ENCODE measurements around the gene F11R.
"Not testable (repeated sequence)": the region's sequence is repeated elsewhere in the genome, so short reads cannot be mapped to it uniquely, and the experiment has no call there.

The F11R gene

DNA sequence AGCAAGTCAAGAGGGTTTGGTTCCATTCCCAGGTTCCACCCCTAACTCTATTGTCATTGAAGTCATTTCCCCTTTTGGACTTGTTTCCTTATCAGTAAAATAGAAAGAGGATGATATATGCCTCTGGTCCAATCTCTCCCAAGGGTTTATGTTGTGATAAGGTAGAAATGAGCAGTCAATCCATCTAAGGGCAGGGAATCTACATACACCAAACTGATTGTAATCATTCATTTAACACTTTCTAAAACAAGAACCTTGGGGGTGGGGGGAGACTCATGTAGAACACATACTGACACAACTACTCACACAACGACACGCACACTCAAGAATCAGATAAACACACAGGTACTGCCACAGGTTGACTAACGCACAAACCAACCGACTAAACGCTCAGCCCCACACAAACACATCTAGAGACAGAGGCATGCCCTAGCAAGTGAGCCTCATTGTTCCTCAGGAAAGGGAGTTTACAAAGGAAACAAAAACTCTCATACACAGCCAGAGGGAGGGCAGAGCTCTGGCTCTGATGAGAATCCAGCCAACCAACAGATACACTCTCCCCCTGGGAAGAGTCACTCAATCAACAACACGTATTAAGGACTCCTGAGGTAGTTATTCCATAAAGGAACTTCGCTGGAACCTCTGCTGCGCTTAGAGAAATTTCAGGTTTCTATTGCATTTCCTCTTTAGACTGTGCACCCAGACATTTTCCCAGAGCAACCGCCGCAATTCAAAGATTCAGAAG, 1.0 kb downstream of the F11R start:
- ChIA-PET CTCF (interaction anchor here (0.7 to 2.8 kb wide), 8 partner anchors 20 to 75 kb away, joined by 3 to 18 read pairs (median 7); partner anchors contain the start of genes TSTD1 and USF1), POLR2A (interaction anchor here (0.8 to 3.1 kb wide), 12 partner anchors 8 to 206 kb away, joined by 3 to 50 read pairs (median 7); partner anchors contain the start of genes TOMM40L, TSTD1 and USF1)
- TF ChIP-seq ZNF707 (tag by site-specific recombination; IDR thresholded peaks at IDR 0.05) (no peak), ZNF626 (tag by site-specific recombination; IDR thresholded peaks at IDR 0.05) (no peak), SCRT1 (tag by site-specific recombination; IDR thresholded peaks at IDR 0.05; ENCODE audit: borderline replicate concordance) (peak; percentile 93), HOXC10 (CRISPR knock-in tag; IDR thresholded peaks at IDR 0.05) (no peak), ZNF311 (tag by site-specific recombination; IDR thresholded peaks at IDR 0.05; ENCODE audit: borderline replicate concordance) (no peak), SP2 (tag by site-specific recombination; IDR thresholded peaks at IDR 0.05) (peak; percentile 45), HOXA7 (CRISPR knock-in tag; IDR thresholded peaks at IDR 0.05; ENCODE audit: borderline replicate concordance) (no peak), PRDM1 (tag by site-specific recombination; IDR thresholded peaks at IDR 0.05) (peak; percentile 88), ZNF561 (tag by site-specific recombination; IDR thresholded peaks at IDR 0.05; ENCODE audit: borderline replicate concordance) (no peak), KLF16 (tag by site-specific recombination; IDR thresholded peaks at IDR 0.05) (no peak), KLF9 (tag by site-specific recombination; IDR thresholded peaks at IDR 0.05; ENCODE audit: low read depth) (no peak), ZNF664 (tag by site-specific recombination; IDR thresholded peaks at IDR 0.05) (0 out of 2 replicates have a peak, but pooled peaks have one; percentile 44), SCRT2 (tag by site-specific recombination; IDR thresholded peaks at IDR 0.05) (peak; percentile 89), WT1 (tag by site-specific recombination; IDR thresholded peaks at IDR 0.05) (peak; percentile 78), ZNF785 (tag by site-specific recombination; IDR thresholded peaks at IDR 0.05) (no peak), FEZF1 (tag by site-specific recombination; IDR thresholded peaks at IDR 0.05) (peak; percentile 74)
- TF ChIP-seq, protein P1, sequence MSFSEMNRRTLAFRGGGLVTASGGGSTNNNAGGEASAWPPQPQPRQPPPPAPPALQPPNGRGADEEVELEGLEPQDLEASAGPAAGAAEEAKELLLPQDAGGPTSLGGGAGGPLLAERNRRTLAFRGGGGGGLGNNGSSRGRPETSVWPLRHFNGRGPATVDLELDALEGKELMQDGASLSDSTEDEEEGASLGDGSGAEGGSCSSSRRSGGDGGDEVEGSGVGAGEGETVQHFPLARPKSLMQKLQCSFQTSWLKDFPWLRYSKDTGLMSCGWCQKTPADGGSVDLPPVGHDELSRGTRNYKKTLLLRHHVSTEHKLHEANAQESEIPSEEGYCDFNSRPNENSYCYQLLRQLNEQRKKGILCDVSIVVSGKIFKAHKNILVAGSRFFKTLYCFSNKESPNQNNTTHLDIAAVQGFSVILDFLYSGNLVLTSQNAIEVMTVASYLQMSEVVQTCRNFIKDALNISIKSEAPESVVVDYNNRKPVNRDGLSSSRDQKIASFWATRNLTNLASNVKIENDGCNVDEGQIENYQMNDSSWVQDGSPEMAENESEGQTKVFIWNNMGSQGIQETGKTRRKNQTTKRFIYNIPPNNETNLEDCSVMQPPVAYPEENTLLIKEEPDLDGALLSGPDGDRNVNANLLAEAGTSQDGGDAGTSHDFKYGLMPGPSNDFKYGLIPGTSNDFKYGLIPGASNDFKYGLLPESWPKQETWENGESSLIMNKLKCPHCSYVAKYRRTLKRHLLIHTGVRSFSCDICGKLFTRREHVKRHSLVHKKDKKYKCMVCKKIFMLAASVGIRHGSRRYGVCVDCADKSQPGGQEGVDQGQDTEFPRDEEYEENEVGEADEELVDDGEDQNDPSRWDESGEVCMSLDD (tag by site-specific recombination; IDR thresholded peaks at IDR 0.05) = no peak
- Histone ChIP-seq H3K4me1 (ENCODE audit: control insufficient read depth, insufficient read depth, low read length) (0 out of 2 replicates have a peak, but pooled peaks cover 2% of the 10 kb centered on the region), H3K36me3 (ENCODE audit: control insufficient read depth in 2 of 2, insufficient read depth in 1 of 2, low read length in 2 of 2) (no peaks in the 10 kb centered on the region), H3K4me3 (ENCODE audit: low read depth, low read length) (peak overlapping the region; percentile 59), H3K9me3 (ENCODE audit: control insufficient read depth, insufficient read depth, low read depth, low read length) (no peaks in the 10 kb centered on the region), H3K27ac (ENCODE audit: extremely low read depth, low read depth, low read length) (peak overlapping the region; percentile 35; the same call in 1 of the 2 replicates)

- H3K4me1 ChIP-seq (ENCODE audit: control insufficient read depth, insufficient read depth, low read length); H3K4me3 ChIP-seq (ENCODE audit: low read depth, low read length); H3K9me3 ChIP-seq (ENCODE audit: control insufficient read depth, insufficient read depth, low read depth, low read length); H3K36me3 ChIP-seq (ENCODE audit: control insufficient read depth in 2 of 2, insufficient read depth in 1 of 2, low read length in 2 of 2); H3K27ac ChIP-seq (ENCODE audit: extremely low read depth, low read depth, low read length): not testable (repeated sequence)
- CTCF ChIA-PET = interaction anchor here (0.7 to 1.6 kb wide), 4 partner anchors 22 to 66 kb away, joined by 3 to 7 read pairs (median 5); no protein-coding TSS in a partner anchor
- POLR2A ChIA-PET = interaction anchor here (1.4 to 3.1 kb wide), 2 partner anchors 26 to 98 kb away, joined by 3 to 50 read pairs; partner anchors contain the start of genes NIT1, PFDN2 and USF1
Observed at GRCh38 chr1:161019111-161019660, 1.8 kb downstream of the F11R start.

- H3K4me1 ChIP-seq (ENCODE audit: control insufficient read depth, insufficient read depth, low read length) = 0 out of 2 replicates have a peak, but pooled peaks cover 2% of the 10 kb centered on the region
- H3K4me3 ChIP-seq (ENCODE audit: low read depth, low read length) = no peak overlapping the region
- POLR2A ChIA-PET = interaction anchor here (0.6 to 1.4 kb wide), 3 partner anchors 21 to 99 kb away, joined by 3 read pairs; partner anchors contain the start of genes NIT1, PFDN2 and TSTD1
- TF ChIP-seq ZNF114 (tag by site-specific recombination; IDR thresholded peaks at IDR 0.05) = no peak
- TF ChIP-seq ZNF138 (tag by site-specific recombination; IDR thresholded peaks at IDR 0.05; ENCODE audit: borderline replicate concordance) = no peak
- TF ChIP-seq ZNF473 (tag by site-specific recombination; IDR thresholded peaks at IDR 0.05) = no peak
- TF ChIP-seq ZNF423 (tag by site-specific recombination; IDR thresholded peaks at IDR 0.05) = no peak
- TF ChIP-seq ZNF214 (tag by site-specific recombination; IDR thresholded peaks at IDR 0.05; ENCODE audit: borderline replicate concordance) = no peak
- no peak for TF ChIP-seq ZNF26 (tag by site-specific recombination; IDR thresholded peaks at IDR 0.05)
- no peak for TF ChIP-seq ZNF19 (tag by site-specific recombination; IDR thresholded peaks at IDR 0.05; ENCODE audit: low read depth)
- TF ChIP-seq ZNF585B (tag by site-specific recombination; IDR thresholded peaks at IDR 0.05) = no peak
- no peak for TF ChIP-seq YY2 (tag by site-specific recombination; IDR thresholded peaks at IDR 0.05)
- TF ChIP-seq ZNF558 (tag by site-specific recombination; IDR thresholded peaks at IDR 0.05) = no peak
- no peaks in the 10 kb centered on the region for H3K9me3 ChIP-seq (ENCODE audit: control insufficient read depth, insufficient read depth, low read depth, low read length)
- H3K27ac ChIP-seq (ENCODE audit: extremely low read depth, low read depth, low read length) = no peak overlapping the region
- no peaks in the 10 kb centered on the region for H3K36me3 ChIP-seq (ENCODE audit: control insufficient read depth in 2 of 2, insufficient read depth in 1 of 2, low read length in 2 of 2)
- CTCF ChIA-PET = interaction anchor here (0.7 to 1.6 kb wide), 4 partner anchors 21 to 65 kb away, joined by 3 to 7 read pairs (median 4); partner anchors contain the start of gene USF1
Observed at GRCh38 chr1:161018631-161018930, 2.4 kb downstream of the F11R start.
